ENCODE results near the gene BOC. TPM values are rescaled to one million over a fixed set of nuclear protein-coding genes. Genes with fewer than 3 reads are reported as not detected.
A peak's percentile ranks its signal among the peaks of the same experiment; 100 is the strongest.

Gene BOC
- total RNA-seq, 6 experiments from 2014 or later, result 7.0 to 15.1 (median 13.2) TPM

DNA sequence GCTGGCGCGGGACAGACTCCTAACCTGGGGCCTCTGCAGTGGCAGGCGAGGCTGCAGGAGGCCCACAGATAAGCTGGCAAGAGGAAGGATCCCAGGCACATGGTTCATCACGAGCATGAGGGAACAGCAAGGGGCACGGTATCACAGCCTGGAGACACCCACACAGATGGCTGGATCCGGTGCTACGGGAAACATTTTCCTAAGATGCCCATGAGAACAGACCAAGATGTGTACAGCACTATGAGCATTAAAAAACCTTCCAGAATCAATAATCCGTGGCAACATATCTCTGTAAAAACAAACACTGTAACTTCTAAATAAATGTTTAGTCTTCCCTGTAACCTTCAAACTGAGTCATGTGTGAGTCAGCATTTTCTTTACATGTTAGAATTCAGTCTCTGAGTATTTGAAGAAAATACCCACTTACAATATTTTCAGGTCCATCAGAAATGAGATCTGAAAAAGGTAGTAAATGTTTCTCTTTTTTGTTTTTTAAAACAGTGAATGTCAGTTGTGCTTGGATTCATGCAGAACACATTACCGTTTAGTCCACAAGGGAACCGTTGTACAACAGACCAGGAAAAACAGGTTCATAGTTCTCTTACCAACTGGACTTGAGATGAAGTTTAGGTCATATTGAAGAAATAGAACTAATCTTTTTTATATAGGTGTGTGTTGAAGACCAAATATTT lies 75.9 kb downstream of the BOC start:
- peak overlapping the region; percentile 89 for H3K27ac Mint-ChIP-seq
- peak overlapping the region; percentile 39; the same call in 1 of the 2 replicates for H3K4me3 Mint-ChIP-seq
- peaks cover 2% of the 10 kb centered on the region for H3K27me3 Mint-ChIP-seq (ENCODE audit: insufficient read depth)
- TF ChIP-seq, protein P1, sequence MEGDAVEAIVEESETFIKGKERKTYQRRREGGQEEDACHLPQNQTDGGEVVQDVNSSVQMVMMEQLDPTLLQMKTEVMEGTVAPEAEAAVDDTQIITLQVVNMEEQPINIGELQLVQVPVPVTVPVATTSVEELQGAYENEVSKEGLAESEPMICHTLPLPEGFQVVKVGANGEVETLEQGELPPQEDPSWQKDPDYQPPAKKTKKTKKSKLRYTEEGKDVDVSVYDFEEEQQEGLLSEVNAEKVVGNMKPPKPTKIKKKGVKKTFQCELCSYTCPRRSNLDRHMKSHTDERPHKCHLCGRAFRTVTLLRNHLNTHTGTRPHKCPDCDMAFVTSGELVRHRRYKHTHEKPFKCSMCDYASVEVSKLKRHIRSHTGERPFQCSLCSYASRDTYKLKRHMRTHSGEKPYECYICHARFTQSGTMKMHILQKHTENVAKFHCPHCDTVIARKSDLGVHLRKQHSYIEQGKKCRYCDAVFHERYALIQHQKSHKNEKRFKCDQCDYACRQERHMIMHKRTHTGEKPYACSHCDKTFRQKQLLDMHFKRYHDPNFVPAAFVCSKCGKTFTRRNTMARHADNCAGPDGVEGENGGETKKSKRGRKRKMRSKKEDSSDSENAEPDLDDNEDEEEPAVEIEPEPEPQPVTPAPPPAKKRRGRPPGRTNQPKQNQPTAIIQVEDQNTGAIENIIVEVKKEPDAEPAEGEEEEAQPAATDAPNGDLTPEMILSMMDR (IDR thresholded peaks at IDR 0.05), result no peak
- peak; percentile 75 for DNase-seq
- peaks cover 29% of the 10 kb centered on the region for H3K4me1 Mint-ChIP-seq (ENCODE audit: low read depth)
- H3K36me3 Mint-ChIP-seq (ENCODE audit: low read depth), result 0 out of 2 replicates have a peak, but pooled peaks cover 5% of the 10 kb centered on the region
- H3K9me3 Mint-ChIP-seq, result no peaks in the 10 kb centered on the region

DNA sequence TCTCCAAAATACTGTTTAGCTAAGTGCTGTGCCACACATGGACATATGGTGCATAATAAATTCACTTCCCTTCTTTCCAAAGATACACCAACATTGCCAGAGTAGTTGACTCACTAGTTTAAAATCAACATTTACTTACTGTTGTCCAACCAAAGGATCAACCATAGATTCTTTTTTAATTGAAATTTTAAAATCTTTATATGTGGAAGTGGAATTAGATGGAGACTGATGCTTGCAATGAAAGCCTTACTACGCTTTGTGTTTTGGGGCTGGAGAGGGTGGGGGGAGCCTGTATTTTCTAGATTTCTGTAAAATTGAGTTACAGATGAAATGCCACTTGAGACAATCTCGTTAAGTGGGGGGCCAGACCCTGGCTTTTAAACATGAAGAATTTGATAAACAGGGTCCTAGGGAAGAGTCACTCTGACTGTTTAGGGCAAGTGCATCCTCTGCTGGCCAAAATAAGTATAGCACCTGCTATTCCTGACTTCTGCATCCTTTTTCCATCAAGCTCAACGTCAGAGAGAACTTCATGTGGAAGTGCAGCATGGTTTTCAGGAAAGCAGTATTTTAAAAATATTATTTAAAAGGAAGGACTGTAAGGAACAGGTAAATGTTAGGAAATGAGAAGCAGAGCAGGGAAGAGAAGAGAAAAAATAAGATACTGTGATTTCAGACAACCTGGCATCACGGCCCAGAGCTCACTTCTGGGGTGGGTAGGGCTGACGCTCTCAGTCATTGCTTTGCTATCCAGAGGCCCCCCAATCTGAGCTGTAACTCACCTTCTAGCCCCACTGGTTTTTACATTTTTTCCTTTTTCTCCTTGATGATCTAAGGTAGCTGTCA lies 76.7 kb downstream of the BOC start:
- Mint-ChIP-seq H3K4me3 (no peak overlapping the region), H3K27me3 (ENCODE audit: insufficient read depth) (no peaks in the 10 kb centered on the region; the same call in 1 of the 2 replicates), H3K36me3 (ENCODE audit: low read depth) (0 out of 2 replicates have a peak, but pooled peaks cover 5% of the 10 kb centered on the region), H3K4me1 (ENCODE audit: low read depth) (peaks cover 29% of the 10 kb centered on the region), H3K9me3 (no peaks in the 10 kb centered on the region), H3K27ac (peak overlapping the region; percentile 89)
- peak; percentile 51 for DNase-seq
- TF ChIP-seq, protein P1 (IDR thresholded peaks at IDR 0.05), result peak; percentile 100

GRCh38 chr3:113288881-113289280 lies 77.5 kb downstream of the BOC start:
- Mint-ChIP-seq H3K27me3 (ENCODE audit: insufficient read depth) (peaks cover 2% of the 10 kb centered on the region), H3K4me3 (no peak overlapping the region), H3K27ac (no peak overlapping the region), H3K9me3 (no peaks in the 10 kb centered on the region), H3K4me1 (ENCODE audit: low read depth) (peaks cover 29% of the 10 kb centered on the region), H3K36me3 (ENCODE audit: low read depth) (0 out of 2 replicates have a peak, but pooled peaks cover 3% of the 10 kb centered on the region)
- no peak for DNase-seq
- TF ChIP-seq, protein P1 (IDR thresholded peaks at IDR 0.05), result no peak

DNA sequence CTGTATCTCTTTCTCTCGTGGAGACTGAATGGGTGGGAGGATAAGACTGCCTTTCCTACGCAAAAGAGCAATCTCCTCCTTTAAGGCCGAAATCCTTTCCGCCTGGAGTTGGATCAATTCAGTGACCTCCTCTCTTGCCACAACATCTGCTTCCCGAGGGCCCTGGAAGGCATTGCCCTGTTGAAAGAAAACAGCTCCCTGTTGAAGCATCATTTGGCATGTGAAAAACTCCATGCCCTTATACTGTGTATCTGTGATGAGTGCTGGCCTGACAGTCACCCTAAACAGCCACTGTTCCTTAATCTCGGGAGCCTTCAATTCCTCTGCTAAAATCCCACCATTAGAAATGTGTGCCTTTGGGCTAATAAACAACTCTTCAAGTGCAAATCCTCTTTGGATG lies 80.2 kb downstream of the BOC start:
- H3K4me3 Mint-ChIP-seq, result no peak overlapping the region

DNA sequence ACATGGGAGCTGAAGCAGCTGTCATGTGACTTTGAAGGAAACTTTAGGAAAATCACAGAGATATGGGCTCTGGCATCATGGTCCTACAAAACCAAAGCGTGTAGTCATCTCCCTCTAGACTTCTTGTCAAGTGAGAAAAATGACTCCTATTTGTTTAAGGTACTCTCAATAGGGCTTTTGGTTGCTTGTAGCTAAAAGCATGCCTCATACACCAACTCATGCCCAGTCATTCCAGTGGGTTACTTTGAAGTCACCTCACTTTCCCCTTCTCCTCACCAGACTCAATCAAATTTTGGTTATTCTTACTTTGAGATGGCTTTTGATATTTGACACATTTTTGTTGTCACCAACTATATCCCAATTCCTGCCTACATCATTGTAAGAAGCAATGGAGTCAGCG lies 81.6 kb downstream of the BOC start:
- Mint-ChIP-seq H3K36me3 (ENCODE audit: low read depth) (no peaks in the 10 kb centered on the region), H3K27me3 (ENCODE audit: insufficient read depth) (peaks cover 2% of the 10 kb centered on the region), H3K27ac (no peak overlapping the region), H3K4me1 (ENCODE audit: low read depth) (peaks cover 8% of the 10 kb centered on the region), H3K9me3 (no peaks in the 10 kb centered on the region), H3K4me3 (no peak overlapping the region)
- TF ChIP-seq, protein P1 (IDR thresholded peaks at IDR 0.05), result no peak
- DNase-seq, result no peak

More for the DNA sequence above, 80.2 kb downstream of the BOC start:
- Mint-ChIP-seq H3K27ac (no peak overlapping the region), H3K9me3 (no peaks in the 10 kb centered on the region), H3K4me1 (ENCODE audit: low read depth) (peaks cover 22% of the 10 kb centered on the region), H3K27me3 (ENCODE audit: insufficient read depth) (peaks cover 2% of the 10 kb centered on the region), H3K36me3 (ENCODE audit: low read depth) (no peaks in the 10 kb centered on the region)
- no peak for DNase-seq
- TF ChIP-seq, protein P1 (IDR thresholded peaks at IDR 0.05), result no peak
